Measurements from ENCODE around the gene DENR. TPM values are rescaled to one million over a fixed set of nuclear protein-coding genes. Genes with fewer than 3 reads are reported as not detected.
A peak's percentile ranks its signal among the peaks of the same experiment; 100 is the strongest.
"Not testable (repeated sequence)": the region's sequence is repeated elsewhere in the genome, so short reads cannot be mapped to it uniquely, and the experiment has no call there.

The DENR gene, protein sequence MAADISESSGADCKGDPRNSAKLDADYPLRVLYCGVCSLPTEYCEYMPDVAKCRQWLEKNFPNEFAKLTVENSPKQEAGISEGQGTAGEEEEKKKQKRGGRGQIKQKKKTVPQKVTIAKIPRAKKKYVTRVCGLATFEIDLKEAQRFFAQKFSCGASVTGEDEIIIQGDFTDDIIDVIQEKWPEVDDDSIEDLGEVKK
- total RNA-seq = 22.4 TPM

- peak; percentile 96 to 97 (median 97) for DNase-seq (ENCODE audit: low read depth in 2 of 3, low spot score in 2 of 3)
These were observed at the start of gene DENR for GRCh38 chr12:122752464-122753318. Gene DENR (plus strand): TSS chr12:122752824. CDS start chr12:122753702, 878 bp downstream.

DNA sequence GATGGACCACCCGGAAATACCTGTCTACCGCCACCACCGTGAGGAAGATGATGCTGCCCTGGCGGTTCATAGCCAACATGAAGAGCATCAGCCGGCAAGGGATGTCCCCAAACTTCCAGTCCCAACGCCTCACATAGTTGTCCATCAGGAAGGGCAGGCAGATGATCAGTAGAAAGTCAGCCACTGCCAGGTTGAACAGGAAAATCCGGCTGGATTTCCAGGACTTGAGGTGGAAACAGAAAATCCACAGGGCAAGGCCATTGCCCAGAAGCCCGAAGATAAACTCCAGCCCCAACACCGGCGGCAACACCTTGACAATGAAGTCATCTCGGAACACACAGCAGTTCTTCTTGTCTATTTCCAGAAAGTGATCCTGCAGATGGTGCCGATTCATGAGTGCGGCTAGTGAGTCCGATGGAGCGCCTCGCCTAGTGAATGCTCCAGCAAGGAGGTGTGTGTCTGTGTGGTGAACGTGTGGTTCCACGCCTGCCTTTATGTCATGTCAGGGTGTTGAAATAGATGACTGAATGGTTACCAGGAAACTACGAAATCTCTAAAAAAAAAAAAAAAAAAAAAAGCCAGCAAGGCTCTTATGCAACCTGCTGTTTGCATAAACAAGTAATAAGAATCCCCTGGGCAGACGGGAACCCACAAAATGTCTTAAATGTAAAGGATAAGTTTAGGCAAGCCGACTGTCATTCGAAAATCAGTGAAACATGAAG, 49.6 kb upstream of the DENR start, which contains the start of gene HCAR2:
Gene HCAR2 (minus strand): TSS at position 468 of the 722 bp plus-strand sequence. CDS start 74 bp downstream, at position 394.
- DNase-seq (ENCODE audit: low read depth in 2 of 3, low spot score in 2 of 3) = not testable (repeated sequence)

- not testable (repeated sequence) for DNase-seq (ENCODE audit: low read depth in 2 of 3, low spot score in 2 of 3)
These were observed 48.8 kb upstream of the DENR start for GRCh38 chr12:122703841-122704240.

- not testable (repeated sequence) for DNase-seq (ENCODE audit: low read depth in 2 of 3, low spot score in 2 of 3)
These were observed 43.3 kb upstream of the DENR start for GRCh38 chr12:122709287-122709686.

DNA sequence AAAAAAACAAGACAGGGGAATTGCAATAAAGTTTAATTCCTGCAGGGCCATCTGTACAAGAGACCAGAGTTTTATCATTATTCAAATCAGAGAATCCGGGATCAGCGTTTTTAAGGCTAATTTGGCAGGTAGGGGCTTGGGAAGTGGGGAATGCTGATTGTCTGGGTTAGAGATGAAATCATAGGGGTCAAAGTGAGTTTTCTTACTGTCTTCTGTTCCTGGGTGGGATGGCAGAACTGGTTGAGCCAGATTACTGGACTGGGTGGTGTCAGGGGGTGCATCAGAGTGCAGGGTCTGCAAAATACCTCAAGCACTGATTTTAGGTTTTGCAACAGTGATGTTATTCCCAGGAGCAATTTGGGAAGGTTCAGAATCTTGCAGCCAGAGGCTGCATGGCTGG, 42.3 kb upstream of the DENR start:
- not testable (repeated sequence) for DNase-seq (ENCODE audit: low read depth in 2 of 3, low spot score in 2 of 3)

GRCh38 chr12:122711266-122711665, 41.4 kb upstream of the DENR start:
- peak in 1 of 3 donors; percentile 58 for DNase-seq (ENCODE audit: low read depth in 2 of 3, low spot score in 2 of 3)

- not testable (repeated sequence) for DNase-seq (ENCODE audit: low read depth in 2 of 3, low spot score in 2 of 3)
These were observed 39.0 kb upstream of the DENR start for GRCh38 chr12:122713491-122714188.

- DNase-seq (ENCODE audit: low read depth in 2 of 3, low spot score in 2 of 3) = not testable (repeated sequence)
These were observed 37.4 kb upstream of the DENR start for GRCh38 chr12:122715211-122715610.

DNA sequence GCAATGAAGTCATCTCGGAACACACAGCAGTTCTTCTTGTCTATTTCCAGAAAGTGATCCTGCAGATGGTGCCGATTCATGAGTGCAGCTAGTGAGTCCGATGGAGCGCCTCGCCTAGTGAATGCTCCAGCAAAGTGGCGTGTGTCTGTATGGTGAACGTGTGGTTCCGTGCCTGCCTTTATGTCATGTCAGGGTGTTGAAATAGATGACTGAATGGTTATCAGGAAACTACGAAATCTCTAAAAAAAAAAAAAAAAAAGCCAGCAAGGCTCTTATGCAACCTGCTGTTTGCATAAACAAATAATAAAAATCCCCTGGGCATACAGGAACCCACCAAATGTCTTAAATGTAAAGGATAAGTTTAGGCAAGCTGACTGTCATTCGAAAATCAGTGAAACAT, 36.0 kb upstream of the DENR start, which contains the start of gene HCAR3:
Gene HCAR3 (minus strand): TSS at position 154 of the 400 bp plus-strand sequence. CDS start 74 bp downstream, at position 80.
- DNase-seq (ENCODE audit: low read depth in 2 of 3, low spot score in 2 of 3) = not testable (repeated sequence)

DNA sequence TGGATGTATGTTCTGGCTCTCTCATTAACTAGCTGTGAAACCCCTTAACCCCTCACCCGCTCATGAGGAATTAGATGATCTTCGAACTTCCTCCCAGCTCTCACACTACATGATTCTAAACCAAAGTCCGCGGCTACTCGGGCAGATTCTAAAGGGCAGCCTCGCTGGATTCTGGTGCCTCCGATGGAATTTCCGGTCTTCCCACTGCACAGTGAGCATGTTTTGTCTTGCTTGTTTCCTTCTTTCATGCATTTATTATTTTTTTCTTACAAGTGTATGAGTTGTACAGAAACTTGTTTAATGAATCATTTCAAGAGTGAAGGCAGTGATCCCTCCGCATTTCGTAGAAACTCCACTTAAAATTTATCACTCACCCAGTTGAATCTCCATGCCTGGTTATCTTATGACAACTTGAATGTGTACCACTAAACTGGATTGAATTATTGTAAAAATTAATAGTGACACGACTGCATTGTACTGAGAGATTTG, 31.5 kb upstream of the DENR start:
- DNase-seq (ENCODE audit: low read depth in 2 of 3, low spot score in 2 of 3) = no peak

DNA sequence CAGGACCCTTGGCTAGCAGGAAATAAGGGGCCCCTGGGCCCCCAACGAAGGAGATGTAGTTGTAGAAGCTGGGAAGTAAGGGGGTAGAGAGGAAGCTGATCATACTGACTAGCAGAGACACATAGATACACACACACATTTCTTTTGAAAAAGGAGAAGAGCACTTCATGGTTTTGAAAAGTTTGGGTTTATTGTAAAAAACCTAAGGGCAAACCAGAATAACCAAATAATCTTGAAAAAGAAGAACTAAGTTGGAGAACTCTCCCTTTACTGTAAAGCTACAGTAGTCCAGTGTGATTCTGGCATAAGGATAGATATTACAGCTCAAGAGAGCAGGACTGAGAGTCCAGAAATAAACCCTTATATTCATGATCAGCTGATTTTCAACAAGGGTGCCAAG, 30.2 kb upstream of the DENR start:
- peak in 1 of 3 donors; percentile 57 for DNase-seq (ENCODE audit: low read depth in 2 of 3, low spot score in 2 of 3)

DNA sequence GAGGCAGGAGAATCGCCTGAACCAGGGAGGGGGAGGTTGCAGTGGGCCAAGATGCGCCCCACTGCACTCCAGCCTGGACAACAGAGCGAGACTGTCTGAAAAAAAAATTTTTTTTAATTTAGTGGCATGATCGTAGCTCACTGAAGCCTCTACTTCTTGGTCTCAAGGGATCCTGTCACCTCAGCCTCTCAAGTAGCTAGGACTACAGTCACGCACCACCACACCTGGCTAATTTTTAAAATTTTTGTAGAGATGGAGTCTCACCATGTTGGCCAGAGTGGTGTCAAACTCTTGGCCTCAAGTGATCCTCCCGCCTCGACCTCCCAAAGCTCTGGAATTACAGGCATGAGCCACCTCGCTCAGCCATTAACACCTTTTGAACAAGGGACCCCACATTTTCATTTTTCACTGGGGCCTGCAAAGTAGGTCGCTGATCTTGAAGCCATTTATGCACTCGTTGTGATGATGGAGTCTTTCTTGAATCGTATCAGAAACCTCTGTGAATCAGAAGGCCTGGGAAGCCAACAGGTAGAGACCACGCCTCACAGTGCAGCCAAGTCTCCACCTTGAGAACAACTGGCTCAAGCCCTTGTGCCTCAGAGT, 27.9 kb upstream of the DENR start:
- DNase-seq (ENCODE audit: low read depth in 2 of 3, low spot score in 2 of 3) = no peak

DNA sequence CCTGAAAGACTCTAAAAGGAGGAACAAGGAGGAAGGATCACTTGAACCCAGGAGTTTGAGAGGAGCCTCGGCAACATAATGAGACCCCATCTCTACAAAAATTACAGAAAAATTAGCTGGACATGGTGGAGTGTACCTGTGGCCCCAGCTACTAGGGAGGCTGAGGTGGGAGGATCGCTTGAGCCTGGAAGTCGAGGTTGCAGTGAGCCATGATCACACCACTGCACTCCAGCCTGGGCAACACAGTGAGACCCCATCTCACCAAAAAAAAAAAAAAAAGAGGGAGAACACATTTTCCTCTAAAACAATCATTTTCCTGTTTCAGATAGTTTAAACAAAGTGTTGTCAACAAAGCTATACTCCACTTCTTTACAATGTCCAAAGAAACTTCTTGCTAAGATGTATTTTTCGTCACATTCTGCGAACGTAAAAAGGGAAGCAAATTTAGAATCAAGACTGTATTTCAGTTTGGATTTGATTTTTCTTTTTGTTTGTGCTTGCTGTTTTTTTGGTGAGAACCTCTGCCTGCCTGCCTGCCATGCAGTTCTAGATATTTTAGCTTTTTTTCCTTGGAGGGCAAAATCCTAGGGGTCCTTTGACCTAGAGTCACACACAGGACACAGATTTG, 27.1 kb upstream of the DENR start:
- no peak for DNase-seq (ENCODE audit: low read depth in 2 of 3, low spot score in 2 of 3)

DNA sequence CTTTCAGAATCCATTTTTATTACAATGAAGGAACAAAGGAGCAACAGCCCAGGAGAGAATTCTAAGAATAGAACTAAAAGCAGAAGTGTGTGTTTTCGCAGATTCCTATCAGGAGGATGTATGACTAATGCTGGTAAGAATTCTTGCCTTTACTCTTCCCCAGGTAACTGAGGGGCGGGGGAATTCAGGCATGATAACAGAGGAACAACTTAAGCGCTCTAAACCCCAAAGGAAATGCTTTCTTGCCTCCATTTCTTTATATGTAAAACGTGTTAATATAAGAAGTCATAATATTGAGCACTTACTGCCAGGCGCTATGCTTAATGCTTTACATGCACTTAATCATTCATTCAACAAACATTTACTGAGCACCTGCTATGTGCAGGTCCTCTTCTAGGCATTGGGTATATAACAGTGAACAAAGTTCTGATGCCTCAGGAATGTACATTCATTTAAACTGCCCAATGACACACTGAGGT, 26.5 kb upstream of the DENR start:
- DNase-seq (ENCODE audit: low read depth in 2 of 3, low spot score in 2 of 3) = peak in 2 of 3 donors; percentile 87 to 90

DNA sequence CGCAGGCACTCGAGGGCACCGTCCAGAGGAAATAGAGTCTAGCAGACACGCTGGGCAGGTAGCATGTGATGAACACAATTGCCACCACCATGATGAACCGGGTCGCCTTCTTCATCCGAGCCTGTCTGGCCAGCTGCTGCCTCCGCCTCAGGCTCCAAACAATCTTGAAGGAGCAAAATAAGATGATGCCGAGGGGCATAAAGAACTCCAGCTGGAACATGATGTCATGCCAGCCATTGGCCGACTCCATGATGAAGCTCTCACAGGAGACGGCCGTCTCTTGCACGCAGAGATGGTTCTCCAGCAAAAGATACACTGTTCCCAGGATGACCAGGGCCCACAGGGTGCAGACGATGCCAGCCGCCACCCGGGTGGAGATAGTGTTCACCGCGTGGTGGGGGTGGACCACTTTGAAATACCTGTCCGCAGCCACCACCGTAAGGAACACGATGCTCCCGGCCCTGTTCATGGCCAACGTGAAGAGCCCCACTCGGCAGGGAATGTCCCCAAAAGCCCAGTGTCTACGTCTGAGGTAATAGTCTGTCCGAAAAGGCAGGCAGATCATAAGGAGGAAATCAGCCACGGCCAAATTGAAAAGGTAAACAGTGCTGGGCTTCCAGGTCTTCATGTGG, 22.9 kb upstream of the DENR start:
- DNase-seq (ENCODE audit: low read depth in 2 of 3, low spot score in 2 of 3) = no peak

- DNase-seq (ENCODE audit: low read depth in 2 of 3, low spot score in 2 of 3) = no peak
These were observed 22.2 kb upstream of the DENR start, which contains the start of gene HCAR1 for GRCh38 chr12:122730215-122731014. Gene HCAR1 (minus strand): TSS chr12:122730844. CDS start chr12:122730339, 505 bp downstream.

GRCh38 chr12:122732170-122732569, 20.5 kb upstream of the DENR start:
- no peak for DNase-seq (ENCODE audit: low read depth in 2 of 3, low spot score in 2 of 3)

DNA sequence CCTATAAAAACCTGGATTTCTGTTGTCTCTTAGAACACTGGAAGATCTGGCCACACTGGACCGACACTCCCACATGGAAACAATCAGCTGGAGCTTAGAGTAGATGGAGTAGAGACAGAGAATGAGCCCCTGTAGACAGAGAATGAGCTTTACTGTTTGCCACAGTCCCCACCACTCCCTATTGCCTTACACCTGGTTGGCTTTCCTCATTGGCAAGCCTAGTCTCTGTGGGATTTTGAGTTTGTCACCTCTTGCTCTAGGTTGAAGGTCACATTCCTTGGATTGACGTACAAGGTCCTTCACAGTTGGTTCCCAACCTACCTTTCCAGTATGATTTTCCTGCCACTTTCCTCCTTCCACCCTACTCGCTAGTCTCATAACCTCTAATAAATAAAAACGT, 20.0 kb upstream of the DENR start:
- DNase-seq (ENCODE audit: low read depth in 2 of 3, low spot score in 2 of 3) = no peak

All from hematopoietic multipotent progenitor cell (in vitro differentiated cells).